GM19452 (cell line): Measurements from ENCODE around the gene ATP2B3.

Experiments used
- ATAC-seq: cut with Tn5 transposase; IDR thresholded peaks from one replicate; pipeline ENCODE4 v1.9.1; 2021; ENCODE audit not compliant: unreplicated experiment

The ATP2B3 gene

DNA sequence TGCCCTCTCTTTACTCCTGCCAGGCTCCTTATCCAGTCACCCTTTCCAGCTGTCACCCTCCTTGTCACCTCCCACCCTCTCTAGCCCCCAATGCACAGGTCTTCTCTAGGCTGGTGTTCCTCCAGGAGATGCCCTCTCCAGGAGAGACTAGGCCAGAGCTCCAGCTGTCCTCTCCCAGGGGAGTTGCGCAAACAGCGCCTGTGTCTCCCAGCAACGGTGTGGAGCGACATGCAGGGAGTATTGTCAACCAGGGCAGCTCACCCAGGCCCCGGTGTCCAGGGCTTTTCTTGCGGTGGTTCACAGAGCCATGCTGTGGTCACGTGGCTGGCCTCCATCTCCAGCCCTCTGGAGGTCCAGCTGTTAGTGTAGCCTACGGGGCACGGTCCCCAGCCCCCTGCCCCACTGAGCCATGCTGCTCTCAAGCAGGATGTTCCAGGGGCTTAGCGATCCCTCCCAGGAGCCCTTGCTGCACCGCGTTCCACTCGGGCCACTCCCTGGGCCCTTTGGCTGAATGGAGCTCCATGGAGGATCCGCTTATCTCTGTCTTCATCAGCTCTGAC, 46.7 kb downstream of the ATP2B3 start:
- ATAC-seq, result no peak

DNA sequence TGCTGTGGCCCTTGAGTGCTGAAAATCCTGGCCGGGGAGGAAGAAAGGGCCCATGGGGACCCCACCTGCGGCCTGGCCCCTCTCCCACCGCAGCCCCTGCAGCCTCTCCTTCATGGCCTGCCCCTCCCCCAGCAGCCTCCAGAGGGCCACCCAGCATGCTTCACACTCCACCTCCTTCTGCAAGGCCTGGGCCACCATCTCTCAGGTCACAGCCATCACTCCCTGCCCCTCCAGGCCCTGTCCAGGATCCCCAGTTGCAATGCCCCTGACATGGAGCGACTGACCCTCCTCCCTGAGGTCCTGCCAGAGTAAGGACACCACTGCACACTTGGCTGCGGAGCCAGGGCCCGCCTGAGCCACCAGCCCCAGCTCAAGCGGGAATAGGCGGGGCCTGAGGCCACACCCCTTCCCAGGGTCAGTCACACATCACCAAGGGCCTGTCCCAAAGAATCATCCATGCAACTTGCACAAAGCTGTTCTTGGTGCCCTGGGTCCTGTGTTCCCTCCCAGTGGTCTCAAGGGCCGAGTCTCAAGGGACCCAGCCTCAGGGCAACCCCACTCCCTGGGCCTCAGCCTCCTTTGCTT, 48.6 kb downstream of the ATP2B3 start:
- no peak for ATAC-seq

DNA sequence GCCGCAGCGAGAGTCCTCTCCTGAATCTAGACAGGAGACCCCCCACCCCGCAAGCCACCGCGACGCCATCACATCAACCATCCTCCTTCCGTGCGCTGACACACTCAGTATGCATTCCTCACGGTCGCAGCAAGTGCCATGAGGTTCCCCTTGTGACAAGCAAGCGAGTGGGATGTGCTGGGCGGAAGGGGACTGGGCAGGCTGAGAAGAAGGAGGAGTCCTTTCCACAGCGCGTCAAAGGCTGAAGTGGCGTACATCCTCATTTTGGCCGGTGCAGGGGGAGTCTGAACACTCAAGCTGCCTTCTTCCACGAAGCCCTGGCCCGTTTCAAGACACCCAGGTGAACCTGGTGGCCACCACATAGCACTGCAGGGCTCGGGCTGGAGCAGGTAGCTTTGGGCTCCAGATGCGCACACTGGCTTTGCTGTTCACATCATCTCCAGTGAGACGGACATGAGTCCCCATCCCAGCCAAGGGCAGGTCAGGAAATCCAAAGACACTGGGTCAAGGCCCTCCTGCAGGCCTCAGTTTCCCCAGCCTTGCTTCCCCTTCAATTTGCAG, 51.1 kb downstream of the ATP2B3 start:
- ATAC-seq, result no peak

DNA sequence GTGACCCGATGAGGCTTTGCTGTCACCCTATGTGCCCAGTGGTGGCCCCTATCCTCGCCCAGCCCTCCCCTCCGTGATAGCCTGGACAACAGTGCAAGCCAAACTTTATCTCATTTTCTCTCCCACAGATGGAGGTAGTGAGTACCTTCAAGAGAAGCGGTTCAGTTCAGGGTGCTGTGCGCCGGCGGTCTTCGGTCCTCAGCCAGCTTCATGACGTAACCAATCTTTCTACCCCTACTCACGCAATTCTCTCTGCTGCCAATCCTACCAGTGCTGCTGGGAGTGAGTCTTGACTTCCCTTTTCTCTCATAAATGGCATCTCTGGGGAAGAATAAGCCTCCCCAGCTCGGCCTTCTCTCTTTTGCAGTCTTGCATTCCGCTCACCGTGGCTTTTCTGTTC, 52.0 kb downstream of the ATP2B3 start:
- ATAC-seq, result no peak

DNA sequence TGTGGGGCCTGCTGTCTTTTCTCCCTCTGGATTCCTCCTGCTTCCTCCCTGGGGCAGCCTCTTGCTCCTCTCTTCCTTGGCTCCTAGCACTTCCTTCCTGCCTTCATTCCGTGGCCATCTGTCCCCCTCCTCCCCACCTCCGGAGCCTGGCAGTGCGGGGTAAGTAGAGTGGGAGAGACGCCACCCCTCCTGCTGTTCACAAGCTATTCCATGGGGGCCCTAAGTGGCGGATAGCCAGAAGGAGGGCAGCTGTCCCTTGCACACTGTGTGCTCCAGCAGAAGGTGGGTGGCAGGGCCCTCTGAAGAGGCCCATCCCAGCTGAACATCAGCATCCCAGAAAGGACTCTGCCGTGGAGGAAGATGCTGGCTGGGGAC, 54.1 kb downstream of the ATP2B3 start:
- ATAC-seq, result no peak

DNA sequence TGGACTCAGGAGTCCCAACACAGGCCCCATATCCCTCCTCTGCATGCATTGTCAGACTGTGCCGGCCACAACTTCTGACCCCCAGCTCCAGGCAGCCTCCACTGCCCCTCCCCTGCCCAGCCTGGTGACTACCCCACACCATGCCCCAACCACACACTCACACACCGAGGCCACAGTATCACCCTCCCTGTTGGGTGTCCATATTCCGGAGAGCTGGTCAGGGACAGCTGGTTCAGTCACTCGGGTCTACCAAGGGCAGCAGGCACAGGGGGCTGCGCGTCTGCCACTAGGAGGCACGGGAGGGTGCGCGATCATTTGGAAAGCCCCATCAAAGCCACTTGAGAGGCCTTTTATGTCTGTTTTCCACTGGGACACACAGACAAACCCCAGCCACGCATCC, 55.2 kb downstream of the ATP2B3 start:
- ATAC-seq, result no peak

DNA sequence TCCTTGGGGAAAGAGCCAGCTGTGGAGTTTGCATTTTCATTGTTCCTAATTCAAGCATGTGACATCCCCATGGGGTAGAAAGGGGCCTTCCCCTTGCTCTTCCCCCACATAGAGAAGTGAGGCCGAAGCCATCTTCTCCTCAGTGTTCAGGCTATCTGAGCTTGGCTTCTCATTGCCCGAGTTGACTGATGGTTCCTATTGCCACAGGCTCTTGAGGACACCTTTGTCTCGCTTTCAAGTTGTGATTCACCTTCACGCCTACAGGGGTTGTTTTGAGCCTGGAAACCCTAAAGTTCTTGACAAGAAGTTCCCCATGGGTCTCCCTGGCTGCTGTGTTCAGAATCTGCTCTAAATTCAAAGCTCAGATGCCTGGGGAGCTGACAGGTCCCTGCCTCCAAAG, 56.5 kb downstream of the ATP2B3 start:
- ATAC-seq, result no peak

DNA sequence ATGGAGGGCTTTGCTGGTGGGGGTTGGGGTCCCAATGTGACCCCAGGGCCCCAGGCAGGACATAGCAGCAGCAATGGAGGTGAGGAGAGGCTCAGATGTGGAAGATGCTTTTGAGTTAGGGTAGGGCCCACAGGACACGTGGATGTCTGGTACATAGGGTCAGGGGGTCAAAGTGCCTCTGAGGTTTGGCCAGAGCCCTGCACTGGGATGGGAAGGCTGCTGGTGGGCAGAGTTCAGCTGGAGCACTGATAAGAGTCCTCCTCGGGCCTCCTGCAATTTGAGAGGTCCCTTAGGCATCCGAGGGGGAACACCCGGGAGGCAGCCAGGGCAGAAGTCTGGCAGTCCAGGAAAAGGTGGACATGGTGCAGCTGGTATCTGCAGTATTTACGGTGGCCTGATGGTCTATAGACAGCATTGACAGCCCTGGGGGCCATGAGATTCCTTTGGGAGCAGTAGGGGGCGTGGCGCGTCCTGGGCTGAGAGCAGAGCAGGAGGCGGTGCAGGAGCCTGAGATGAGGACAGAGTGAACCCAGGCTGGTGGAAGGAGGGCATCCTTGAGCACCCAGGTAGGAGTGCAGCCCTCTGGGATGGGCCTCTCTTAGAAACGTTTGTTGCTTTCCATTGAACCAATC, 58.9 kb downstream of the ATP2B3 start:
- no peak for ATAC-seq

DNA sequence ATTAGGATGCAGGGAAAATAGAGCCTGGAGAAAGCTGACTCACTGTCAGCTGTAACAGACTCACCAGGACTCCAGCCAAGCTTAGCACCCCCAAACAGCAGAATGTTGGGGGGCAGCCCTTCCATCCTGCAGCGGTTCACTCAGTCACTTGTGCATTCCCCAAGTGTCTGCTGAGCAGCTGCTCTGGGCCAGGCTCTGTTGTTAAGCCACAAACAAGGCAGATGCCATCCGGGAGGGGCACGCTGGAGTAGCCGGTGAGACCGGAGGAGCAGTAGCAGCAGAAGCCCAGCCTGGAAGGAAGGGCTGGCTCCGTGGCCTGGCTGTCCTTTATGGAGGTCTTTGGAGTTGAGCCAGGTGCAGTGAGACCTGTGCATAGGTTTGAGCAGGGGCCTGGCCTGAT, 59.5 kb downstream of the ATP2B3 start:
- ATAC-seq, result no peak

DNA sequence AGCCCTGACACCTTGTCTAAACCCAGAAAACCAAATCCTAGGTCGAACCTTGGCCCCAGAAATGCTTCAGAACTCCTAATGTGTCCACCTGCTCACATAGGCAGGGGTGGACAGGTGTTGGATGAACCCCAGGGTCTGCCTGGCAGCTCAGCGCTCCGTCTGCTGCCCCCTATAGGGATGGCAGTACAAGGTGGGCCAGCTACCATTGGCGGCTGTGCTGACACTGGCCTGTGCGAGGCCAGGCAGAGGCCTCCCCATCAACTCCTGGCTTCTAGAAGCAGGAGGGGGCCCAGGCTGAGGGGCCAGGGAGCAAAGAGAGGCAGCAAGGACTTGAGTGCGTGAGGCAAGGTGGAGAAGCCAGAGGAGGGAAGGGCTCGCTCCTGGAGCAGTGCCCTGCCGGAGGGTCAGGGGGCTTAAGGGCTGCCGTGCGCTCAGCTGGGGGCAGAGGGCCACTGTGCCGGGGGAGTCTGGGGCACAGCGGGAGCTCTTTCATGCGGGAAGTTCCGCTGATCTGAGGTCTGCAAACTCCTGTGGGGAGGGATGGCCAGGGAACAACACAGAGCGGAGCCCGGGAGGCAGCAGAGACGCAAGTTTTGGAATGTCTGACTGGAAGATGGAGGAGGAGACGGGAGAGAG, 60.9 kb downstream of the ATP2B3 start:
- ATAC-seq, result no peak

DNA sequence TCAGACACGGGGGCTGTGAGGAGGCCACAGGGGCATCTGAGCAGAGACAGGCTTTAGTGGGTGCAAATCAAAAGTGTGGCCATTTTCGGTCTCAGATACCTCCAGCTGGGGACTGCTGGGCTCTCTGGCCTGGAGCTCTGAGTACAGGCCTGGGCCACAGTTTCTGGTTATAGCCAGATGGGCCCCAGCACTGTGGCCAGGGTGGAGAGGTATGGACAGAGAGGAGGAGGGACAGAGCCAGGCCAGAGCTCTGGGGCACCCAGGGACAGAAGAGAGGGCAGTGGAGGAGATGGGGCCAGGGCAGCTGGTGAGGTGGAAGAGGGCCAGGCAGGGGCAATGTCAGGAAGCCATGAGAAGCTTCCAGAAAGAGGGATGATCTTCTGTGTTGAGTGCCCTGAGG, 61.4 kb downstream of the ATP2B3 start:
- no peak for ATAC-seq

DNA sequence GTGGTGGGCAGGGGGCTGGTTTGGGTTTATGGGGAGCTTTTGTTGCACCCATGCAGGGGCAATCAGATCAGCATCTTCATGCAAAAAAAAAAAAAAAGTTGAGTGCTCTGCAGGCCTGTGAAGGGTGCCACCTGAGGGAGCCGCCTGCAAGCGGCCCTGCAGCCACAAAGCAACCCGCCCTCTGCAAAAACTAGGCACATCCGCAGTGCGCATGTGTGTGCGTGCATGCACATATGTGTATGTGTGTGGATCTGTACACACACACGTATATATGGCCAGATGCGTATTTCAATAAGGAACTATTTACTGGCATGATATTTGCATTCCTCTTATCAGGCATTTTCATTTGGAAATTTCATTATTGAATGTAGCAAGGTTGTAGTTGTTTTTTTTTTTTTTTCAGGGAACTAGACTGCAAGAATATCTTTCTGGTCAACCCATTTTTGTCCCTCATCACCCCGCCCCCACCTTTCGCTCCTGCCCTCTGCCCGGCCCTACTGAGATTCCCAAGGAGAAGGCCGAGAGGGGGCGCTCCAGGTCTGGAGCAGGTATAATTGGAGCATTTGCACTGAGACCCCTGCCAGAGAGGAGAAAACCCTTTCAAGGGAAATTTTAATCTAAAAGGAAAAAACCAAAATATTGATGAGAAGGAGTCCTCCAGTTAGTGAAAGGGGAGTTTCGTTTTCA, 63.4 kb downstream of the ATP2B3 start:
- no peak for ATAC-seq

DNA sequence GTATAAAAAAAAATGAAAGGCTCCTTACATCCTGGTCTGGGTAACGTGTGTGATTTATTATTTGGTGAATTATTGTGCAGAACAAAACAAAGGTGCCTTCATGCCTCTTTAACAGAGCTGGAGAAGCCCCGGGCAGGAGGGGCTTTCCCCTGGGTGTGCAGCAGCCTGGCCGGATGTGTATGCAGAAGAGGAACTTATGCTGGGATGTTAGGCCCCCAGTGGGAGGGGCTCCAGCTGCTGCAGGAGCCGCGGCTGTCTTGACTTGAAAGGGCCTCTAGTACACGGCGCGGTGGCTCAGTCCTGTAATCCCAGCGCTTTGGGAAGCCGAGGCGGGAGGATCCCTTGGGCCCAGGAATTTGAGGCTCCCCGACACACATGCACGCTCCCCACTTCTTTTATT, 65.5 kb downstream of the ATP2B3 start:
- ATAC-seq, result peak; percentile 100

DNA sequence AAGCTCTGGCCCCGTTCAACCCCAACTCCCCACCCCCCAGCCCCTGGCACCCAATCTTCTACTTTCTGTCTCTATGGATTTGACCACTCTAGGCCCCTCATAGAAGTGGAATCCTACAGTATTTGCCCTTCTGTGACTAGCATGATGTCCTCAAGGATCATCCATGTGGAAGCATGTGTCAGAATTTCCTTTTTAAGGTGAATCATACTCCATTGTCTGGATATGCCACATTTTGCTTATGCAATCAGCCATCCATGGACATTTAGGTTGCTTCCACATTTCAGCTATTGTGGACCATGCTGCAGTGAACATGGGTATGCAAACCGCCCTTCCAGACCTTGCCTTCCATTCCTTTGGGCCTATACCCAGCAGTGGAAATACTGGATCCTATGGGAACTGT, 66.0 kb downstream of the ATP2B3 start:
- ATAC-seq, result no peak

DNA sequence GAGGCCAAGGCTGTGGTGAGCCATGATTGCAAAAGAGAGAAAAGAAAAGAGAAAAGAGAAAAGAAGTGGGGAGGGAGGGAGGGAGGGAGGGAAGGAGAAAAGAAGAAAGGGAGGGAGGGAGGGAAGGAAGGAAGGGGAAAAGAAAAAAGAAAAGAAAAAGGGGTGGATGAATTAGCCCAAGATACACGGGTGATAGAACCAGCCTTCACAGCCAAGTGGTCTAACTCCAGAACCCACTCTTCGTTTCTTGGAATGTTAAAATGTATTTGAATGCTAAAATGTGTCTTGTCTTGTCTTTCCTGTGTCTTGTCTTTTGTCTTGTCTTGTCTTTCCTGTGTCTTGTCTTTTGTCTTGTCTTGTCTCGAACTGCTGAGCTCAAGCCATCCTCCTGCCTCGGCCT, 68.4 kb downstream of the ATP2B3 start:
- ATAC-seq, result no peak

DNA sequence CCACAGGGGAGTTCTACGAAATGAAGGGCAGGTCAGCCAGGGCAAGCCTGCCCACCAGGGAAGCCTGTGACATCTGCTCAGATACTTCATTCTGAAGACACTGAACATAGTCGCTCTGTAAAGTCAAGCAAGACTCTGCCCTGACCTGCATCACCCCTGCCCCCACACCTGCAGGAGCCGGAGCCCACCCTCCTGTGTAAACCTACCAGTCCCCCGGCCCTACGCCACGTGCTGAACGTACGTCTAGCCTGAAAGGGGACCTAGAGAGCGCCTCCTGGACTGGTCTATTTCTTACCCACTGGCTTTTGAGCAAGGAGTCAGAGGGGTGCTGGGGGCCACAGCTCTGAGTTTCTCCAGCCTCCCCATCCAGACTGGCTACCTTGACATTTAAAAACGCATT, 69.9 kb downstream of the ATP2B3 start:
- no peak for ATAC-seq

DNA sequence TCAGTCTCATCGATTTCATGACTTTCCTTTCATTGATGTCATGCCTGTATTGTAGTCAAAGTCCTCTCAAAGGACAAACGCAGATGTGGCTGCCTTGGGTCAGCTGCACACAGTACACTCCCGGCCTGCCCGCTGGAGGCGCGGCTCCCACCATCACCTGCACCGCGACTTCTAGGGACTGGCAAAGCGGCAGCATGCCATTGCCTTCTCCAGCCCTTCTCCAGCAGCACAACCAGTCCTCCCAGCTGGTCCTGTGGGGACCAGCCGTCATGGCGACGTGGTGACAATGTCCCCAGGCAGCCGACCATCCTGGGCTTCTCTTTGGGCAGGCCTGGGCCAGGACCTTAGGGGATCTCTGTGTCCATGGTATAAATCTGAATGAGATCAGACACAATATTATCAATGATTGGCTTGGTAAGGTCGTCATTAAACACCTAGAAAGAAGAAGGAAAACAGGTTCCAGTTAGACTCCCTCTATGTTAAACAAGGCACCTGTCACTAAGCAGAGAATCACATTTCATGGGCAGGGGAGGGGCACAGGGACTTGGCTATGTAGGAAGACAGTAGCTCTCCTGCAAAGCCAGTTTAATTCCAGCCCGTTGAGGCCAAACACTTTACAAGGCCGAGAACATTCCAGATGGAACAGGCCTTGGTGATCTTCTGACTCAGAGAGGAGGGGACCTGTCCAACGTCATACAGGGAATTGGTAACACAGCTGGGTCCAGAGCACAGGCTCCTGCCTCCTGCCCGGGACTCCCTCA, 70.8 kb downstream of the ATP2B3 start:
- no peak for ATAC-seq

DNA sequence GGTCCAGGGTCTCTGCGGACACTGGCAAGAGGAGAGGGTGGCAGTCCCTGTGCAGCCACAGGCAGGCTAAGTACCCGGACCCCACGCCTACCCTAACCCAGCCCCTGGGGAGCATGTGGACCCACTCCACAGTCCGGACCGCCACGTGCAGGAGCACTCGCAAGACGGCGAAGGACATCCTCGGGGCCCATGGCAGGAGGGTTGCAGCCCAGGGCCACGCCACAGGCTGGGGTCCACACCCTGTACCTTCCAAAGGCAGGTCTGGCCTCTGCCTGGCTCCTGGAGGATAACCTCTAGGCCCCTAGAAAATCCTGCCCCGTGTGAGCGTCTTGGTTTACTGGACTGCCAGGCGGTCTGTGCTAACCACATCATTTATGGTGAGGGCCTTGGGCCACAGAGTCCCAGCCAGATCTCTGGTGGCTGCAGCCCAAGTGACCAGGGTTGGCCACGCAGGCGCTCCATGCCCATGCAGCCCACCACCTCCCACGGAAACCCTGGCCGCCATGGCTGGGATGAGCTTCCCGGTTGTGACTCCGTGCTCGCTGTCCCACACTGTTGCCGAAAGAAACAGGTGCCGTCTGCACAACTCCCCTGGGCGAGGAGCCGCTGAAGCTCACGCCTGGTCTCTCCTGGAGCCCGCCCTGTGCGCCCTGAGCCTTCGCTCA, 71.5 kb downstream of the ATP2B3 start:
- no peak for ATAC-seq

DNA sequence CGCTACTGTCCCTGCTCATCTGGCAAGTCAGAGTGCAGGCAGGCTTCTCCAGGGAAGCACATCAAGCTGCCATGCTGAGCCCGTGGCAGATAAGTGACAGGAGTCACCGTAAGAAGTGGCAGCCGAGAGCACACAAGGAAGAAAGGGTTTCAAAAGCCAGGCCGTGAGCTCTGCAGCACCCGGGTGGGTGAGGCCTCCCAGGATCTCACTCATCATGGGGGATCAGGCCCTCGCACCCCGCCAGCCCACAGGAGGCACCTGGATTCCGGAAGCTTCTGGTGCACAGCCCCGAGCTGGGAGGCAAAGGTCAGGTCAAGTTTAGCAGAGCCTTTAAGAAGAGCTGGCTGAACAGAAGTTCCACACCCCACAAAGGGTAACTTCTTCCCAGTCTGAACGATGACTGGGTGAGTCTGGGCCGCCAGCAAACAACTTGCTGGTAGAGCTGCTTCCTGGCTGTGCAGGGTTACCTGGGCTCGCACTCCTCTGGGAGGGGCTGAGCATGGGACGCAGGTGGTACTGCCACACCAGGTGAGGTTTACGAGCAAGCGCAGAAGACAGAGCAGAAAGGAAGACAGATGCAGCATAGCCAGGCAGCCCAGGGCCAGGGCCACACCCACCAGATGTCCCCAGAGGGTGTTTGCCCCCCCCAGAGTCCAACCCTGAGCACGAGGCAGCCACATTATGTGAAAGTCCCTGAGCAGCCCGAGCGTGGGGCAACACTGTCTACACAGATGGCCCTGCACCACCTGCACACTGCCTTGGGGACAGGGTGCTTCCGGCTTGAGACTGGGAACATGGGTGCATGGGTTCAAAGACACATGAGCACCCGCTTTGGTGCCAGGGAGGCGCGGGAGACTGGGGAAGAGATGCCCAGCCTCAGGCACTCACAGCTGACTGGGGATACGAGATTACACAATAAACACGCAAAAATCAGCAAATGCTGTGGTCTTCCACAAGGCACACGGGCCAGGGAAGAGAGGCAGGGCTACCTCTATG, 73.8 kb downstream of the ATP2B3 start:
- no peak for ATAC-seq
